Measurements from ENCODE around the gene CMTM4. TPM values are rescaled to one million over a fixed set of nuclear protein-coding genes. Genes with fewer than 3 reads are reported as not detected.
"Not testable (repeated sequence)": the region's sequence is repeated elsewhere in the genome, so short reads cannot be mapped to it uniquely, and the experiment has no call there.

The CMTM4 gene
- total RNA-seq, 1 donor from 2014 or later: 21.9 TPM

GRCh38 chr16:66705790-66706505, 9.4 kb upstream of the CMTM4 start:
- DNase-seq (ENCODE audit: low spot score): peak; percentile 42

- peak; percentile 61 for DNase-seq (ENCODE audit: low spot score)
Observed at GRCh38 chr16:66703406-66704215, 7.1 kb upstream of the CMTM4 start.

- no peak for DNase-seq (ENCODE audit: low spot score)
Observed at GRCh38 chr16:66701516-66701915, 5.0 kb upstream of the CMTM4 start.

GRCh38 chr16:66701026-66701425, 4.5 kb upstream of the CMTM4 start:
- no peak for DNase-seq (ENCODE audit: low spot score)

GRCh38 chr16:66699898-66700297, 3.4 kb upstream of the CMTM4 start:
- no peak for DNase-seq (ENCODE audit: low spot score)

- no peak for DNase-seq (ENCODE audit: low spot score)
Observed at GRCh38 chr16:66698046-66698445, 1.5 kb upstream of the CMTM4 start.

GRCh38 chr16:66695935-66696668, 441 bp downstream of the CMTM4 start:
- no peak for DNase-seq (ENCODE audit: low spot score)

- DNase-seq (ENCODE audit: low spot score): no peak
Observed at GRCh38 chr16:66695471-66695934, 1.0 kb downstream of the CMTM4 start.

- no peak for DNase-seq (ENCODE audit: low spot score)
Observed at GRCh38 chr16:66693149-66693548, 3.4 kb downstream of the CMTM4 start.

GRCh38 chr16:66692341-66692740, 4.2 kb downstream of the CMTM4 start:
- no peak for DNase-seq (ENCODE audit: low spot score)

- DNase-seq (ENCODE audit: low spot score): no peak
Observed at GRCh38 chr16:66691234-66691633, 5.3 kb downstream of the CMTM4 start.

GRCh38 chr16:66690106-66690847, 6.3 kb downstream of the CMTM4 start:
- DNase-seq (ENCODE audit: low spot score): no peak

- DNase-seq (ENCODE audit: low spot score): no peak
Observed at GRCh38 chr16:66689282-66689681, 7.3 kb downstream of the CMTM4 start.

GRCh38 chr16:66687906-66688625, 8.5 kb downstream of the CMTM4 start:
- no peak for DNase-seq (ENCODE audit: low spot score)

GRCh38 chr16:66685501-66686115, 10.9 kb downstream of the CMTM4 start:
- not testable (repeated sequence) for DNase-seq (ENCODE audit: low spot score)

- no peak for DNase-seq (ENCODE audit: low spot score)
Observed at GRCh38 chr16:66682271-66682670, 14.3 kb downstream of the CMTM4 start.

- no peak for DNase-seq (ENCODE audit: low spot score)
Observed at GRCh38 chr16:66681676-66682075, 14.9 kb downstream of the CMTM4 start.

GRCh38 chr16:66678337-66678736, 18.2 kb downstream of the CMTM4 start:
- no peak for DNase-seq (ENCODE audit: low spot score)

- DNase-seq (ENCODE audit: low spot score): no peak
Observed at GRCh38 chr16:66677836-66678235, 18.7 kb downstream of the CMTM4 start.

GRCh38 chr16:66677179-66677578, 19.4 kb downstream of the CMTM4 start:
- no peak for DNase-seq (ENCODE audit: low spot score)

Data from umbilical cord (tissue), 2 donors.